GM19099 (cell line): ENCODE data around the gene VPS8.

Experiments
- POLR2A ChIP-seq: IDR thresholded peaks from 3 replicates; pipeline ENCODE4 v1.6.1; 2011; ENCODE audit warnings: low read depth; ENCODE audit not compliant: insufficient read length; ENCODE audit errors: extremely low read depth

The VPS8 gene

GRCh38 chr3:184815046-184815930 is 3.3 kb downstream of the VPS8 start:
- no peak for TF ChIP-seq POLR2A

- TF ChIP-seq POLR2A = no peak
Measured at GRCh38 chr3:184816614-184817013, 4.6 kb downstream of the VPS8 start.

DNA sequence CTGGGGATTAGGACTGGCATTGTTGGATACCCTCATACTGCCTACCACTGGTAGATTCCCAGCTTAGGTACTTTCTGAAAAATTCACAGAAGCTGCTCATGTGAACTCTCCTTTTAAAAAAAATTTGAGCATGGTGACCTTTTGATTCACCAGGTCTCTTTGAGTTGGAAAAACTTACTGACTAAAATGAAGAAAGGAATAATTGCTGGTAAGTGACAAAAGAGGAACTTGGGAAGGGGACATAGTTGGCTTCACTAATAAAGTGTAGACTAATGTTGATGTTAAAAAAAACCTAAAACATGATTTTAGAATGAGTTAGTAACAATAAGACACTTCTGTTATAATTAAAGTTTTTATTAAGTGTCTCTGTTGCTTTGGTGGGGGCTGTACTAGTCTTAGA is 8.6 kb downstream of the VPS8 start:
- TF ChIP-seq POLR2A = no peak

- TF ChIP-seq POLR2A = no peak
Measured at GRCh38 chr3:184821034-184821433, 9.1 kb downstream of the VPS8 start.

DNA sequence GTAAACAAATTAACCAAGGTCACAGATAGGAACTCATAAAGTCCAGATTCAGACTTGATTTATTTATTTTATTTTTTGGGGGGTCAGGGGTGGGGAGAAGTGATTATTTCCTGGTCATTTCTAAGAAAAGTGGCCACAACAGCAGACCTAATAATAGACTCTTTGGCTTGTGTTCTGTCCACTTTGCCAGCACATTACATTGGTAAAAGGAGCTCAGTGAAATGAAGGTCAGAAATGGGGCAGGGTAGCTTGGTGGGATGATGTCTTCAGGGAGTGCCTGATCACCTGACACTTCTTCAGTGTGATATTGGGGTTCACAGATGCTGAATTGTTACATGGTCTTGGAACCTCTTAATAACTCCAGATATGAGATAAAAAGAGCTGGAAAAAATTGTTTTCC is 10.1 kb downstream of the VPS8 start:
- no peak for TF ChIP-seq POLR2A

DNA sequence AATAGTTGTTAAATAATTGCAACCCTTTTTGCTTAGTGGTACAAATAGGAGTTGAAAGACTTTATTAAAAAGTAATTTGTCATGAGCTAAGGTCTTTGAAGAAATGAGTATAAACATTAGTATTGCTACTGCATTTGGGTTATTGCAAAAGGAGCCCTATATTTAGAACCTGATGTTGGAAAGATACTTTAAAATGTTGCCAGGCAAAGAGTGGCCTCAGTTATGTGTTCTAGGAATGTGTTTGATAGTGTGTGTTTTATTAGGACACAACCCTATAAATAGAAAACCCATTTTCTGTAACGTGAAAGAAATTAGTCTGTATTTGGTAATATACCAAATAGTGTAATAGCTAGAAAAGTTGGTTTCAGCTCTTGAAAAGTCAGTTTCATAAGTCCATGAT is 10.7 kb downstream of the VPS8 start:
- no peak for TF ChIP-seq POLR2A

DNA sequence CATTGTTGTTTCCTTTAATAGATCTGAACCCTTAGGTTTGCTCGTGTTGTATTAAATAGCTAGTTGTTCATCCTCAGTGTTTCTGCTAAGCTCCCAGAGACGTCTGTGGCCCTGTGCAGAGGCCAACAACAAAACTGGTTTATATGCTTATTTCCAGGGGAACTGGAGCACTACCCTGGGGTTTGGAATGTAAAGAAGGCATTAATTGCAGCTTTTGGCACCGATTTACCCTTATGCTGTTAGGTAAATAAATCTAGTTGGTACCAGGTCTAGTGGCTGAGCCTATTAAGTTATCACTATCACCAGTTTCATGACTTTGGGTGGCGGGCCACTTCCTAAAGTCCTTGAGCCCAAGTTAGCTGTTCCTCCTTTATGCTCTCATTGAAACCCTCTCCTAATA is 12.0 kb downstream of the VPS8 start:
- no peak for TF ChIP-seq POLR2A

- TF ChIP-seq POLR2A = no peak
Measured at GRCh38 chr3:184825121-184825820, 13.3 kb downstream of the VPS8 start.

DNA sequence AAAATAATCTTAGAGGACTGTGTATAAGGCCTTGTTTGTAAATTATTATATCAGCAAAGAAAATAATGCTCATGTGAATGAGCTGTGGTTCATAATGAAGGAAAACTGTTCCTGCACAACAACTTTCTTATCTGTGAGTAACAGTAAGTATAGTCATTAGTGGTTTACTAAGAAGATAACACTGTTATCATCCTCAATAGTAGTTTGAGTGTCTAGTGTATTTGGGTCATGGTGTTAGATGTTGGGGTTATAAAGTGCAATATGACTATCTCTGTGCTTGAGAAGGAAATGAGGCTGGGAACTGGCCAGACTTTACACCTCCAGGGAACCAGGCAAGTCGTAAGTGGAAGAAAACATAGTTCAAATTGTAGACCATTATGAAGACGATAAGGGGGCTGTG is 15.6 kb downstream of the VPS8 start:
- TF ChIP-seq POLR2A = no peak

- TF ChIP-seq POLR2A = no peak
Measured at GRCh38 chr3:184832044-184832443, 20.1 kb downstream of the VPS8 start.

GRCh38 chr3:184832903-184833302 is 20.9 kb downstream of the VPS8 start:
- TF ChIP-seq POLR2A = no peak

- TF ChIP-seq POLR2A = no peak
Measured at GRCh38 chr3:184836090-184836822, 24.3 kb downstream of the VPS8 start.

GRCh38 chr3:184842433-184842832 is 30.5 kb downstream of the VPS8 start:
- no peak for TF ChIP-seq POLR2A

GRCh38 chr3:184845819-184846218 is 33.9 kb downstream of the VPS8 start:
- no peak for TF ChIP-seq POLR2A

- TF ChIP-seq POLR2A = no peak
Measured at GRCh38 chr3:184846496-184846895, 34.5 kb downstream of the VPS8 start.
